OCI-LY7 (cell line): ENCODE measurements around the gene THBD. TPM values are rescaled to one million over a fixed set of nuclear protein-coding genes. Genes with fewer than 3 reads are reported as not detected.

Source experiments
- BruUV-seq: library from RNA; stranded (reverse); fragments of 400-500 nt; replicated peaks from 2 replicates; lab custom pipeline; 2021; lab: Mats Ljungman, UMichigan
- CTCF ChIA-PET: fragments of 300-600 bp; sonication (Branson Sonifier 250); formaldehyde crosslinking; loops from one replicate; lab custom pipeline; 2022; ENCODE audit warnings: antibody characterized with exemption; ENCODE audit not compliant: unreplicated experiment; lab: Charles Lee
- POLR2A ChIA-PET: fragments of 300-600 bp; sonication (Branson Sonifier 250); formaldehyde crosslinking; loops from one replicate; lab custom pipeline; 2022; ENCODE audit warnings: antibody characterized with exemption; lab: Charles Lee
- DNase-seq: peaks from one replicate; pipeline ENCODE4 v3.0.0-alpha.2; 2015; ENCODE audit warnings: low spot score
- H2AFZ ChIP-seq: fragments of 200-600 bp; sonication (generic), shearing (Covaris generic); 2 replicates; pipeline ENCODE4 v1.6.1; 2014; ENCODE audit warnings: mild to moderate bottlenecking, antibody characterized with exemption, low read length, moderate library complexity
- H3K27ac ChIP-seq: fragments of 200-600 bp; sonication (generic); 2 replicates; pipeline ENCODE4 v1.5.1; 2014; ENCODE audit warnings: mixed run types, low read depth, mild to moderate bottlenecking, moderate library complexity, low read length, inconsistent platforms; ENCODE audit not compliant: poor library complexity, severe bottlenecking
- H3K36me3 ChIP-seq: fragments of 200-600 bp; sonication (generic); 2 replicates; pipeline ENCODE4 v1.6.1; 2014; ENCODE audit warnings: mild to moderate bottlenecking, antibody characterized with exemption, low read length, moderate library complexity, mixed read lengths; ENCODE audit not compliant: insufficient read depth
- H3K4me1 ChIP-seq: fragments of 200-600 bp; sonication (generic); 2 replicates; pipeline ENCODE4 v1.5.1; 2014; ENCODE audit warnings: mild to moderate bottlenecking, low read length; ENCODE audit not compliant: insufficient read depth, poor library complexity, severe bottlenecking
- H3K4me2 ChIP-seq: fragments of 200-600 bp; sonication (generic); 2 replicates; pipeline ENCODE4 v1.6.1; 2014; ENCODE audit warnings: mild to moderate bottlenecking, low read length
- H3K4me3 ChIP-seq: fragments of 200-600 bp; sonication (generic); 2 replicates; pipeline ENCODE4 v1.5.1; 2014; ENCODE audit warnings: mild to moderate bottlenecking, low read depth, low read length; ENCODE audit not compliant: poor library complexity, severe bottlenecking
- H3K79me2 ChIP-seq: fragments of 200-600 bp; sonication (generic); 2 replicates; pipeline ENCODE4 v1.6.1; 2016; ENCODE audit warnings: low read depth, mild to moderate bottlenecking, low read length, moderate library complexity, mixed read lengths; ENCODE audit not compliant: insufficient read depth
- H3K9me2 ChIP-seq: fragments of 200-600 bp; sonication (generic); 2 replicates; pipeline ENCODE4 v1.6.1; 2016; ENCODE audit warnings: mild to moderate bottlenecking, low read length, mixed read lengths; ENCODE audit not compliant: insufficient read depth
- H3K9me3 ChIP-seq: fragments of 200-600 bp; sonication (generic); 2 replicates; pipeline ENCODE4 v1.6.1; 2014; ENCODE audit warnings: mild to moderate bottlenecking, mixed run types, low read length, mixed read lengths
- H4K20me1 ChIP-seq: fragments of 200-600 bp; sonication (generic); 2 replicates; pipeline ENCODE4 v1.6.1; 2014; ENCODE audit warnings: mild to moderate bottlenecking, antibody characterized with exemption, low read length, moderate library complexity, mixed read lengths; ENCODE audit not compliant: insufficient read depth
- CTCF ChIP-seq: fragments of 200-600 bp; sonication (generic); conservative IDR thresholded peaks from 2 replicates; pipeline ENCODE4 v1.5.1; 2014; ENCODE audit warnings: mild to moderate bottlenecking, antibody characterized with exemption, low read length, moderate library complexity, mixed read lengths
- EZH2phosphoT487 ChIP-seq: fragments of 200-600 bp; sonication (generic); IDR thresholded peaks from 2 replicates; pipeline ENCODE4 v1.6.1; 2018; ENCODE audit warnings: low read depth, borderline replicate concordance, mild to moderate bottlenecking, mixed run types, antibody characterized with exemption, low read length, moderate library complexity, mixed read lengths
- intact Hi-C: fragments of 100-400 bp; cut with micrococcal nuclease; formaldehyde crosslinking; loops from one replicate; pipeline ENCODE4 v1.10.0; 2022; ENCODE audit not compliant: unreplicated experiment
- total RNA-seq, 2 experiments: library from RNA; depleted of rRNA in 1 of 2; stranded (reverse); fragments of >200 nt in 1 of 2; shearing (Covaris generic) in 1 of 2; gene quantifications; 2 replicates each; pipeline ENCODE4 v1.2.3, GENCODE V29; 2014 to 2022

Gene THBD
- total RNA-seq, 2 experiments from 2014 or later = not detected

- Histone ChIP-seq H3K79me2 (no peaks in the 10 kb centered on the region), H3K9me3 (no peaks in the 10 kb centered on the region), H3K9me2 (no peaks in the 10 kb centered on the region), H2AFZ (no peak overlapping the region), H4K20me1 (no peaks in the 10 kb centered on the region), H3K36me3 (no peaks in the 10 kb centered on the region), H3K27ac (no peak overlapping the region), H3K4me3 (no peak overlapping the region), H3K4me1 (no peaks in the 10 kb centered on the region), H3K4me2 (no peak overlapping the region)
- no peak for DNase-seq
- TF ChIP-seq EZH2phosphoT487 (no peak), CTCF (no peak)
- ChIA-PET POLR2A (interaction anchor here (0.7 kb wide), 1 partner anchor 13 kb away, joined by 4 read pairs; no protein-coding TSS in a partner anchor), CTCF (no interaction called here)
- intact Hi-C loops = no loop called here
- BruUV-seq = no TSS peak
Observed at GRCh38 chr20:23096986-23097520, 47.6 kb upstream of the THBD start.

- no peaks in the 10 kb centered on the region for H3K4me1 ChIP-seq
- H3K9me2 ChIP-seq = no peaks in the 10 kb centered on the region
- H4K20me1 ChIP-seq = no peaks in the 10 kb centered on the region
- ChIA-PET POLR2A (no interaction called here), CTCF (no interaction called here)
- intact Hi-C loops = no loop called here
- no peak for TF ChIP-seq EZH2phosphoT487
- no peak for TF ChIP-seq CTCF
- no TSS peak for BruUV-seq
- no peak for DNase-seq
- H3K4me3 ChIP-seq = no peak overlapping the region
- no peaks in the 10 kb centered on the region for H3K9me3 ChIP-seq
- H3K36me3 ChIP-seq = no peaks in the 10 kb centered on the region
- H3K79me2 ChIP-seq = no peaks in the 10 kb centered on the region
- no peak overlapping the region for H3K4me2 ChIP-seq
- H3K27ac ChIP-seq = no peak overlapping the region
- H2AFZ ChIP-seq = no peak overlapping the region
Observed at GRCh38 chr20:23096097-23096496, 46.6 kb upstream of the THBD start.

GRCh38 chr20:23095499-23095898 is 46.0 kb upstream of the THBD start:
- Histone ChIP-seq H3K4me2 (no peak overlapping the region), H3K4me1 (no peaks in the 10 kb centered on the region), H3K4me3 (no peak overlapping the region), H4K20me1 (no peaks in the 10 kb centered on the region), H3K36me3 (no peaks in the 10 kb centered on the region), H3K27ac (no peak overlapping the region), H3K9me3 (no peaks in the 10 kb centered on the region), H3K79me2 (no peaks in the 10 kb centered on the region), H2AFZ (no peak overlapping the region), H3K9me2 (no peaks in the 10 kb centered on the region)
- intact Hi-C loops = no loop called here
- ChIA-PET POLR2A (no interaction called here), CTCF (no interaction called here)
- TF ChIP-seq EZH2phosphoT487 = no peak
- TF ChIP-seq CTCF = no peak
- no TSS peak for BruUV-seq
- no peak for DNase-seq
